GM21515 (cell line): ENCODE data around the gene BAIAP3.
"Not testable (repeated sequence)": the region's sequence is repeated elsewhere in the genome, so short reads cannot be mapped to it uniquely, and the experiment has no call there.

Source experiments
- ATAC-seq: cut with Tn5 transposase; IDR thresholded peaks from one replicate; pipeline ENCODE4 v1.9.1; 2021; ENCODE audit not compliant: unreplicated experiment

The BAIAP3 gene, protein sequence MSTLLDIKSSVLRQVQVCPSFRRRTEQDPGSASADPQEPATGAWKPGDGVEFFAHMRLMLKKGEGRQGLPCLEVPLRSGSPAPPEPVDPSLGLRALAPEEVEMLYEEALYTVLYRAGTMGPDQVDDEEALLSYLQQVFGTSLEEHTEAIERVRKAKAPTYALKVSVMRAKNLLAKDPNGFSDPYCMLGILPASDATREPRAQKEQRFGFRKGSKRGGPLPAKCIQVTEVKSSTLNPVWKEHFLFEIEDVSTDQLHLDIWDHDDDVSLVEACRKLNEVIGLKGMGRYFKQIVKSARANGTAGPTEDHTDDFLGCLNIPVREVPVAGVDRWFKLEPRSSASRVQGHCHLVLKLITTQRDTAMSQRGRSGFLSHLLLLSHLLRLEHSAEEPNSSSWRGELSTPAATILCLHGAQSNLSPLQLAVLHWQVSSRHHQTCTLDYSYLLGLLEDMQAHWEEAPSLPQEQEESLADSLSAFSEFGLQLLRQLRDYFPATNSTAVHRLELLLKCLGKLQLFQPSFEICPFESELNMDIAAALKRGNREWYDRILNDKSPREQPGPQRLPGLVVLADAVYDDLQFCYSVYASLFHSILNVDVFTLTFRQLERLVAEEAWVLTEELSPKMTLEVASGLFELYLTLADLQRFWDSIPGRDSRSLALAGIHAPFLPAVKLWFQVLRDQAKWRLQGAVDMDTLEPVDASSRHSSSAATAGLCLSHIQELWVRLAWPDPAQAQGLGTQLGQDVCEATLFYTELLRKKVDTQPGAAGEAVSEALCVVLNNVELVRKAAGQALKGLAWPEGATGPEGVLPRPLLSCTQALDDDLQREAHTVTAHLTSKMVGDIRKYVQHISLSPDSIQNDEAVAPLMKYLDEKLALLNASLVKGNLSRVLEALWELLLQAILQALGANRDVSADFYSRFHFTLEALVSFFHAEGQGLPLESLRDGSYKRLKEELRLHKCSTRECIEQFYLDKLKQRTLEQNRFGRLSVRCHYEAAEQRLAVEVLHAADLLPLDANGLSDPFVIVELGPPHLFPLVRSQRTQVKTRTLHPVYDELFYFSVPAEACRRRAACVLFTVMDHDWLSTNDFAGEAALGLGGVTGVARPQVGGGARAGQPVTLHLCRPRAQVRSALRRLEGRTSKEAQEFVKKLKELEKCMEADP

DNA sequence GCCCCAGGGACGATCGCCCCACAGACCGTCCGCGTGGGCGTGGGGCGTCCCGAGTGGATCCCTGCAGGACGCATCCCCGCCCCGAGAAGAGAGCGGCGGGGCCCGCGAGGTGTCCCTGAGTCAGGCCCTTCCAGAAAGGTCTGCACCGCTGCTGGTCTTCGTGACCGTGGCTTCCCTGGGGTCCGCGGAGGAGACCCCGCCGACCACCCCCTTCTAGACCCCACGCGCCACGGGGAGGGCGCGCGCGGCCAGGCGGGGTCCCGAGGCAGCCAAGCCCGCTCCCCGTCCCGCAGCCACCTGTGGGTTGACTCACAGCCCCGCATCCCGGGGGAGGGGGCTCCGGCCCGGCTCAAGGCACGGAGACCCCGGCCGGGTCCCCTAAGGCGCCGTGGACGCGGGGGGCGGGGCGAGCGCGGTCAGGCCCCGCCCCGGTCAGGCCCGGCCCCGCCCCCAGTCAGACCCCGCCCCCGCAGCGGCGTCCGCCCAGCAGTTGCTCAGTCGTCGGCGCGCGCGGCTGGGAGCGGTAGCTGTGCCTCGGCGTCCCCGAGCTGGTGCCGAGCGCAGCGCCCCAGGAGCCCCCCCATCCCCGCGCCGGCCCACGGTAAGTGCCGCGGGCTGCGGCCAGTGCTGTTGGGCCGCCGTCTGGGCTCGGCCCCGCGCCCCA, at the start of gene BAIAP3:
Gene BAIAP3 (plus strand): TSS at position 497 of the 664 bp plus-strand sequence. CDS start 4,905 bp downstream, outside the sequence.
- no peak for ATAC-seq

DNA sequence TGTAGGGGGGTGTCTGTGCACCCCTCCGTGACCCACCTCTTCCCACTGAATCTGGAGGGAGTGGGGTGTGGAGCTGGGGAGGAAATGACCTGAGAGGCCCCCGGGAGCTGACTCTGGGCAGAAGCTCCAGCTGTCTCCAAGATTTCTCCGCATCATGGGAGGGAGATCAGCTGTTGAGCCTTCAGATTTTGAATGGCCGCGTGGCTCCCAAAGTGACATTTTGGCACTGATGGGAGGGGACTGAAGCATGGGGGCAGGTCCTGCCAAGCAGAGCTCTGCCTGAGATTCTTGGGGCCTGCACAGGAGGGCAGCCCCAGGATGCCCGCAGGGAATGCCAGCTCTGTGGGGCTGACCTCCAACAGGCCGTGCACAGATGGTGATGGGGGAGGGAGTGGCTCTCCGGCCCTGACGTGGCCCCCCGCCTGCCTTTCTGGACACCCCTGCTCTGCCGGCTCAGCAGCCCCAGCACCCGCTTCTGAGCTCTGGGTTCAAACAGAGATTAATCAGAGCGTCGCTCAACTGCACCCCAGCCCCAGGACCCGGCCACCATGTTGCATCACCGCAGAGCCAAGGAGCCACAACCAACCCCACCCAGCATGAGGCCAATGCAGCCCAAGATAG, 49.3 kb upstream of the BAIAP3 start:
- ATAC-seq = no peak

DNA sequence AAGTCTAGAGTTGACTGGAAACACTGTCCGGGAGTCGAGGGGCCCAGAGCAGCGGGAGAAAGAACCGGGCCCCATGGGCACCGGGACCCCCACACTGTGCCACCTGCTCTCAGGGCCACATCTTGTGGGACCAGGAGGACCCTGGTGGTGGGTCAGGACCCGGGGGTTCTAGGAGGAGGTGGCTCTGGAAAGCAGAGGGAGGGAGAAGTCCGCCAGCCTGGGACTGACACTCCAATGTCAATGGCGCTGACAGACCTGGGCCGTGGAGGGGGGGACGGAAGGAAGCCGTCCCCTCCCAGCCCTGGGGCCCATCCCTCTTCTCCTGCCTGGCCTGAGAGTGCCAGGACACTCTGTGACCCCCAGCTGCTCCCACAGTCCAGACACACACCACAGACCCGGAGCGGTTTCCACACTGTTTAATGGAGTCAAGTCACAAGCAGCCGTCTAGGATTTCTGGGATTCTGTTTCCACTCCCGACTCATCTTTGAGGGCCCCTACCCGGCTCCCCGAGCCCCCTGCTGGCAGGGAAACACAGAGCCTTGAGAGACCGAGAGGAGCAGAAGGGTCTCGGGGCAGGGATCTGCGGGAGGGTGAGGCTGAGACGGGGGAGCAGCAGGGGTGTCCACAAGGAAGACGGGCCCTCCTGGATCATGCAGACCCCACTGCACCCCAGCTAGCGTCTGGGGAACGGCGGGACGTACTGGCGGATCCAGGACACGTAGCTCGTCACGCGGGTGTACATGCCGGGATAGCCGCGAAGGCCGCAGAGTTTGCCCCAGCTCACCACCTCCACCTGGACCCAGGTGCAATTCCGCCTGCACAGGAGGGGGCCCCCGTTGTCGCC, 47.6 kb upstream of the BAIAP3 start:
- no peak for ATAC-seq

DNA sequence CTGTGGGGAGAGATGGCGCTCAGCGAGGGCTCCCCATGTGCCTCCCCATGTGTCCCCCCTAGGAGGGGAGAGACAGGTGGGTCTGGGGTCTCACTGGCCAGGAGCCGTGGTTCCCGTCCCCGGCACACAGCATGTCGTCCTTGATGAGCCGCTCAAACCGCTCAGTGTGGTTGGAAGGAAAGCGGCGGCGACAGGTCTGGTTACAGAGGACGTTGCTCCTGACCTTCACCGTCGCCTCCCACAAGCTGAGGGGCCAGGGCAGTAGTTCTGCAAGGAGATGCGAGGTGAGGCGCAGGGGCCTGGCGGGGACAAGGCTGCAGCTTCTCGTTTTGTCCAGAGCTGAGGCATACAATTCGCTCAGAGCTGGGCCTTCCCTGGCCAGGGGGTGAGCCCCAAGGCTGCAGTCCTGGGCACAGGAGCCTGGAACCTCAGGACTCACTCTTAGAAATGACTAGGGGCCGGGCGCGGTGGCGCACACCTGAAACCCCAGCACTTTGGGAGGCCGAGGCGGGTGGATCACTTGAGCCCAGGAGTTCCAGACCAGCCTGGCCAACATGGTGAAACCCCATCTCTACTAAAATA, 46.8 kb upstream of the BAIAP3 start:
- ATAC-seq = no peak

DNA sequence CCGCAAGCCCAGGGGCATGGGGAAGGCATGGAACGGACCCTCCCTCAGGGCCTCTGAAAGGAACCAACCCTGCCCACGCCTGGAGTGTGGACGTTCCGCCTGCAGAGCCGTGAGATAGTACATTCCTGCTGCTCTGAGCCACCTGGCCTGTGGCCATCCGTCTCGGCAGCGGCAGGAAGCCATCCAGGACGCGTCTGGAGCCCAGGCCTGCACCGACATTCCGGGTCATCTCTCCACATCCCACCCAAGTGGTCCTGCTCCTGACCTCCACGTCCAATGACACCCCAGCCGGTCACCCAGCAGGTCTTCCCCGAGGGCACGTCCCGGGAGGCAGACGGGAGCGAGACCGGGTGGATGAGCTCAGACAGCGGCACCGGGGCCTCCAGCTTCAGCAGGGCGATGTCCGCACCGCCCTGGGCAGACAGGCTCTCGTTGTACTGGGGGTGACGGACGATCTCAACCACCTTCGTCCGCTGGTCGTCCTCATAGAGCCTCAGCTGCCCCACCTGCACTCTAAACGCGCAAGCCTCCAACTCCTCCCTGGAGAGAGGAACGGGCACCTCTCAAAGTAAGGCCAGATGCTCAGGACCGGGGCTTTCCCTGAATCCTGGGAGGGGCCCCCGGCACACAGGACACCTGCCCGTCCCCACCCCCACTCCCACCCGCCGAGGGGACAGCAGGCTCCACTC, 45.3 kb upstream of the BAIAP3 start:
- no peak for ATAC-seq

DNA sequence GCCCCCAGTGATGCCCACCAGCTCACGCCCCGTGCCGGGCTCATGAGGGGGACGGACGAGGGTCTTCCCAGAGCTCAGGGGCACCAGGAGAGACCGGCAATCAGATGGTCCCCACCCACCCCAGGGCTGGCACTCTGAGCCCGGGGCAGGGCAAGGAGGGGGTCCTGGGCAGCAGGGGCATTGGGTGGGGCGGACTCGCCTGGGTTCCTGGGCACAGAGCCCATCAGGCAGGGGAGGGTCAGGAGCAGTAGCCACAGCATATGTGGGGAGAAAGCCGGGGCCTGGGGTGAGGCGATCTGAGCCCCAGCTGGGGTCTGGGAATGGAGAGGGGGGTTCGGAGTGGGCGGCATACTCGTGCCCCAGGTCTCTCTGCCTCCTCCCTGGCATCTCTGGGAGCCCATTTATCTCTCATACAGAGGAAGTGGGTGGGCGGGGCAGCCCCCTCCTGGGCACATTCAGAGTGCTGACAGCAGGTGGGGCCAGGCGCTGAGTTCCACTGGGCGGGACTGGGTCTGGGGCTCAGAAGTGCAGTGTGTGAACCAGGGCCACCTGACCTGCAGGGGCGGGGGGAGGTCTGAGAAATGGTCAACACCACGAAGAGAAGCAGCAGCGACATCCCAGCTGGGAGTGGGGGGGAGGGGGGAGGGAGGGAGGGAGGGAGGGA, 44.5 kb upstream of the BAIAP3 start:
- no peak for ATAC-seq

DNA sequence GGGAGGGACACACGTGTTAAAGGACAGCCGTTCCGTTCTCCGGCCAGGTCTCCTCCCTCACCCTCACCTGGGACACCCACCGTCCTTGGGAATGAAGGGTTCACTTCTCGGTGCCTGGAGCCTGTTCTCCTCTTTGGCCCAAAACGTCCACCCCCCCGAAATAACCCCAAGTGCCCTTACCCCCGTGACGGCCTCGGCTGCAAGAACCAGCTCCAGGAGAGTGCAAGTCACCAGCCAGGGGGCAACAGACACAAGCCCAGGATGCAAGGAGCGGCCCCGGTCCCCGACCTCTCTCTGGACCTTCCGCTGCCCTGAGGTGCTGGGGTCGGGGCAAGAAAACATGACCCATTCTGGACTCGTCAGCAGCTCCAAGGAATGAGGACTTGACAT, 44.0 kb upstream of the BAIAP3 start:
- ATAC-seq = no peak

DNA sequence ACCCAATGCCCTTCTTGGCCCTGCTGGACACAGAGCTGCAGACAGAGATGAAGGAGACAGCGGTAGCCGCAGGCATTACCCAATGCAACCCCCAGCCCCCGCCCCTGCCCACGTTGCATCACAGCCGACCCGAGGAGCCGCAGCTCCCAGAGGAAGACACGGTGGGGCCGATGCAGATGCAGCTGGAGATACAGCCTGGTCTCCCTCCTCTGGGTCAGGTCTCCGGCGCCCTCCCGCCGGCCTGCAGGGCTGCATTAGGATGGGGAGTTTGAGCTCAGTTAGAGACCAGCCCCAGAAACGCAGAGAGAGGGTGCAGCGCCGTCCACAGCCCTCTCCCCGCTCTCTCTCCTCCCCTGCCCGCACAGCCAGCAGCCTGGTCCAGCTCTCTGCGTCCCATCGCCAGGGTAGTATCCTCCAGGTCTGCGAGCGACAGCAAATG, 43.4 kb upstream of the BAIAP3 start:
- ATAC-seq = no peak

DNA sequence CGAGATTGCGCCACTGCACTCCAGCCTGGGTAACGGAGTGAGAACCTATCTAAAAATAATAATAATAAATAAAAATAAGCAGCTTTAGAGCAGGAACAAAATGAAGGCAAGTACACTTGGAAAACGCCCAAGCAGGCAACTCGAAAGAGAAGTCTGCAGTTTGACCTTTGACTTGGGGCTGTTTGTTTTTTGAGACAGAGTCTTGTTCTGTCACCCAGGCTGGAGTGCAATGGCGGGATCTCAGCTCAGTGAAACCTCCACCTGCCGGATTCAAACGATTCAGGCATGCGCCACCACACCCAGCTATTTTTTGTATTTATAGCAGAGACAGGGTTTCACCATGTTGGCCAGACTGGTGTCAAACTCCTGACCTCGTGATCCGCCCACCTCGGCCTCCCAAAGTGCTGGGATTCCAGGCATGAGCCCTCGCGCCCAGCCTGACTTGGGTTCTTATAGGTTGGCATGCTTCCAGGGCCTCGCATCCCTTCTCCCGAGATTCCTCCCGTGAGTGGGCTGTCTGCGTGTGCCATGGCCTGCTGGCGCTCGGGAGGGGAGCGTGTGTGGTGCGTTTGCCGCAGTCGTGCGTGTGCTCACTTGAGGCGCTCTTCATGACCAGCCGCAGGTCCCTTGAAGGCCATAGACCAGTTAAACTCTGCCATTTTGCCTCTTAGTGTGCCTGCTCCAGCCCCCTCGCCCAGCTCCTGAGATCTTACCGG, 42.4 kb upstream of the BAIAP3 start:
- ATAC-seq = no peak

DNA sequence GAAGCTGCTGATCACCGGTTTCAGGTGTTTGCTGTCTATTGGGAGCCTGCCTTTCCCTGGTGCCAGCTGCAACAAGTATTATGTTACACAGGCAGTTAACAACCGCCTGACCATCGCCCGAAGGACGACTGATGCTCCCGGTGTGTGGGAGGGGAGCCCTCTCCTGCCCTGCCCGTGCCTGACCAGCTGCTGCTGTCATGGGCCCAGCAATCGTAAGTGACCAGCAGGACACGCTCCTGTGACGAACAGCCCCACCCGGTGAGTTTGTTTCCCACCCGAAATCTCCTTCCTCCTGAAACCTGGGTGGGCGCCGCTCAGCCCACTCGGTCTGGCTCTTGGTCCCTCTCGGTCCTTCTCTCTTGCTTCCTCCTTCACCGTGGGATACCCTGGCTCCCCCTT, 41.9 kb upstream of the BAIAP3 start:
- no peak for ATAC-seq

DNA sequence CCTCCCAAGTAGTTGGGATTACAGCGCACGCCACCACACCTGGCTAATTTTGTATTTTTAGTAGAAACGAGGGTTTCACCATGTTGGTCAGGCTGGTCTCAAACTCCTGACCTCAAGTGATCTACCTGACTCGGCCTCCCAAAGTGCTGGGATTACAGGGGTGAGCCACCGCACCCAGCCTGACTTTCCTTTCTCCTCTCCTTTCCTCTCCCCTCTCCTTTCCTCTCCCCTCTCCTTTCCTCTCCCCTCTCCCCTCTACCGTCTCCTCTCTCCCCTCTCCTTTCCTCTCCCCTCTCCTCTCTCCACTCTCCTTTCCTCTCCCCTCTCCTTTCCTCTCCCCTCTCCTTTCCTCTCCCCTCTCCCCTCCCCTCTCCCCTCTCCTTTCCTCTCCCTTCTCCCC, 41.2 kb upstream of the BAIAP3 start:
- not testable (repeated sequence) for ATAC-seq

DNA sequence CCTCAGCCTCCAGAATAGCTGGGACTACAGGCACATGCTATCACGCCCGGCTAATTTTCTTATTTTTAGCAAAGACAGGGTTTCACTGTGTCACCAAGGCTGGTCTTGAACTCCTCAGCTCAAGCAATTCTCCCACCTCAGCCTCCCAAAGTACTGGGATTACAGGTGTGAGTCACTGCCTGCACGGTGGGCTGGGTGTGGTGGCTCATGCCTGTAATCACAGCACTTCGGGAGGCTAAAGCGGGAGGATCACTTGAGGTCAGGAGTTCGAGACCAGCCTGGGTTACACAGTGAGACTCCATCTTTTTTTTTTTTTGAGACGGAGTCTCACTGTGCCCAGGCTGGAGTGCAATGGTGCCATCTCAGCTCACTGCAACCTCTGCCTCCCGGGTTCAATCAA, 40.6 kb upstream of the BAIAP3 start:
- ATAC-seq = not testable (repeated sequence)

DNA sequence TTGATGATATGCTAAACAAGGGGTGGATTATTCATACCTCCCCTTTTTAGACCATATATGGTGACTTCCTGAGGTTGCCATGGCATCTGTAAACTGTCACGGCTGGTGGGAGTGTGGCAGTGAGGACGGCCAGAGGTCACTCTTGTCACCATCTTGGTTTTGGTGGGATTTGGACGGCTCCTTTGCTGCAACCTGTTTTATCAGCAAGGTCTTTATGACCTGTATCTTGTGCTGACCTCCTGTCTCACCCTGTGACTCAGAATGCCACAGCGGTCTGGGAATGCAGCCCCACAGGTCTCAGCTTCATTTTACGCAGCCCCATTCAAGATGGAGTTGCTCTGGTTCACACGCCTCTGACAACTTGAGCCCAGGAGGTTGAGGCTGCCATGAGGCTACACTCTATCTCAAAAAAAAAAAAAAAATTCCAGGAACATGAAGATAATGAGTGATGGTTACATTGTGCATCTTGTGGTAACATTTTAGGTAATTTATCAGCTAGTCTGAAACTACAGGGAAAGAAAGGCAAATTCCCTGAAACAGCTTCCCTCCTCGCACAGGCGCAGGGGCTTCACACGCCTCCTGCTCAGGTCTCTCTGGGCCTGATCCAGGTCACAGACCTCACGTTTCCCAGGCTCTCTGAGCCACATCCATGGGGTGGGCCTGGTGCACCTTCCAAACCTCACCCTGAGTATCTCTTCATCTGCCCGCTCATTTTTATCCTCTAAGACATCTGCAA, 39.4 kb upstream of the BAIAP3 start:
- ATAC-seq = no peak

DNA sequence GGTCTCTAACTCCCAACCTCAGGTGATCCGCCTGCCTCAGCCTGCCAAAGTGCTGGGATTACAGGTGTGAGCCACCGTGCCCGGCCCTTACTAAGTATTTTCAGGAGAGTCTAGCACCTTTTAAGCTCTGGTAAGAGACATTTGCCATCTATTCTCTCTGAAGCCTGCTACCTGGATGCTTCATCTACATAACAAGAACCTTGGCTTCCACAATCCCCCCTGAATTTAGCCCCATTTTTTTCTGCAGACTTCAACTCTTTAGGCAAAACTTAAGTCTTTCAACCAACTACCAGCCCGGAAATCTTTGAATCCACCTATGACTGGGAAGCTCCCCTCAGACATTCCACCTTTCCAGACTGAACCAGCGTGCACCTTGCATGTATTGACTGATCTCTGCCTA, 38.0 kb upstream of the BAIAP3 start:
- no peak for ATAC-seq

DNA sequence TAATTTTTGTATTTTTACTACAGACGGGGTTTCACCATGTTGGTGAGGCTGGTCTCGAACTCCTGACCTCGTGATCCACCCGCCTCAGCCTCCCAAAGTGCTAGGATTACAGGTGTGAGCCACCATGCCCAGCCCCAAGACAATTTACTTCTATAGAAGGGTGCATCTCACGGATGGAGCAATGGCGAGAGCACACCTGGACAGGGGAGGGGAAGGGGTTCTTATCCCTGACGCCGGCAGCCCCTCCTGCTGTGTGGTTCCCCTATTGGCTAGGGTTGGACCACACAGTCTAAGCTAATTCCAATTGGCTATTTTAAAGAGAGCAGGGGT, 36.8 kb upstream of the BAIAP3 start:
- ATAC-seq = not testable (repeated sequence)

DNA sequence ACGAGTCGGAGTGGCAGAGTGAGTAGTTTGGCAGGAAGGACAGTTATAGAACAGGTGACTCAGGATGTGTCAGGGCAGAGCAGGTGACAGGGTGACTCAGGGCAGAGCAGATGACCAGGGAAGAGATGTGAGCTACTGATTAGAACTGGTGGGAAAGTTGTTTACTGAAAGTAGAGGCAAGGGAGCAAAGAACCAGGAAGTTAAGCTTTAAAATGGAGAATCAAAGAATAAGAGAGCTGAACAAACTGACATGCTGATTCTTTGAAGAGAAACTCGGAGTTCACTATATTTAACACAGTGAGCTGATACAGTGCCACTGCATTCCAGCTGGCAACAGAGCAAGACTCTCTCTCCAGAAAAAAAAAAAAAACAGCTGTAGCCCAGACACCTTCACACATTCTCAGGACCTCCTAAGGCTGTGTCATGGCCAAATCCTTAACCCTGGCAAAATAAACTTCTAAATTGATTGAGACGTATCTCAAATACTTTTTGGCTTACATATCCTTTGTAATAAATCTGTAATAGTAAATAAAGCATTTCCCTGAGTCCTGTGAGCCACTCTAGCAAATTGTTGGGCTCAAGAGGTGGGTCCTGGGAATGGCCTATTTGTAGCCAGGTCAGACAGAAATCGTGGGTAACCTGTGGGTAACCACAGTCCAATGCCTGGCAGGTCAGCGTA, 36.3 kb upstream of the BAIAP3 start:
- ATAC-seq = no peak
